Measurements from ENCODE around the gene ACSF3.

The ACSF3 gene

DNA sequence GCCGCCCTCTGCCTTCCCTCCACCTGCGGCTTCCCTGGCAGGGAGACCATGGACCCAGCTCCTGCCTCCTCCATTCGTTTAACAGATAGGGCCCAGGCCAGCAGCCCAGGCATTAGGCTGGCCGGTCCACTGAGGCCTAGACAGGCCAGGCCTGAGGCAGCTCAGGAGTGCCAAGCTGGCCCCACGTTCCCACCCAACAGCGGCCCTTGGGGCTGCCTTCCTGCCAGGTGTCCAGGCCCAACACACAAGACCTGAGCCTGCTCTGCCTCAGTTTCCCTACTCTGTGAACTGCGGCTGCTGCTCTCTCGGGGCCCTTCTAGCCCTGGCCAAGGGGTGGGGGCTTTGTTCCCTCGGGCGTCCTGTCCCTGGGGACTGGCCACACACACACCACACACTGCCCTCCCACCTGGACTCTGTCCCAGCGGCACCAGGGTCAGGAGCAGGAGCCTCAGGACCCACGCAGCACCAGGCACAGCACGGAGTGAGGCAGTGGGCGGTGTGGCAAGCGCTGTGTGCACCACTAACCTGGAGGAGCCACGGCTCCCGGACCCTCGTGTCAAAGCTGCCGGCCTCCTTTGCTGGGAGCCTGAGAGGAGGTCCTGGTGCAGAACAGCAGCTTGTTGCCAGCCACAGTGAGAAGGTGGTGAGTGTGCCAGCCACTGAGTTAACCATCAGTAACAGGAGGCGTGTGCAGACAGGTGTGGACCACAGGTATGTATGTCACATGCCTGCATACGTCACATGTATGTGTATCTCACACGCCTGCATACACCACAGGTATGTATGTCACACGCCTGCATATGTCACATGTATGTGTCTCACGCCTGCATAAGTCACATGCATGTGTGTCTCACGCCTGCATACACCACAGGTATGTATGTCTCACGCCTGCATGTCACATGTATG is 63.3 kb downstream of the ACSF3 start:
- Histone ChIP-seq H3K27me3 (peaks cover 9% of the 10 kb centered on the region; the same call in 1 of the 2 replicates), H3K36me3 (no peaks in the 10 kb centered on the region), H3K9me3 (no peaks in the 10 kb centered on the region), H3K4me1 (no peaks in the 10 kb centered on the region; the same call in 1 of the 2 replicates), H3K4me3 (ENCODE audit: low read depth, low read length) (no peak overlapping the region)
- DNase-seq: no peak
- TF ChIP-seq, protein P1, sequence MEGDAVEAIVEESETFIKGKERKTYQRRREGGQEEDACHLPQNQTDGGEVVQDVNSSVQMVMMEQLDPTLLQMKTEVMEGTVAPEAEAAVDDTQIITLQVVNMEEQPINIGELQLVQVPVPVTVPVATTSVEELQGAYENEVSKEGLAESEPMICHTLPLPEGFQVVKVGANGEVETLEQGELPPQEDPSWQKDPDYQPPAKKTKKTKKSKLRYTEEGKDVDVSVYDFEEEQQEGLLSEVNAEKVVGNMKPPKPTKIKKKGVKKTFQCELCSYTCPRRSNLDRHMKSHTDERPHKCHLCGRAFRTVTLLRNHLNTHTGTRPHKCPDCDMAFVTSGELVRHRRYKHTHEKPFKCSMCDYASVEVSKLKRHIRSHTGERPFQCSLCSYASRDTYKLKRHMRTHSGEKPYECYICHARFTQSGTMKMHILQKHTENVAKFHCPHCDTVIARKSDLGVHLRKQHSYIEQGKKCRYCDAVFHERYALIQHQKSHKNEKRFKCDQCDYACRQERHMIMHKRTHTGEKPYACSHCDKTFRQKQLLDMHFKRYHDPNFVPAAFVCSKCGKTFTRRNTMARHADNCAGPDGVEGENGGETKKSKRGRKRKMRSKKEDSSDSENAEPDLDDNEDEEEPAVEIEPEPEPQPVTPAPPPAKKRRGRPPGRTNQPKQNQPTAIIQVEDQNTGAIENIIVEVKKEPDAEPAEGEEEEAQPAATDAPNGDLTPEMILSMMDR (IDR thresholded peaks at IDR 0.05; ENCODE audit: low read depth, low read length): no peak

DNA sequence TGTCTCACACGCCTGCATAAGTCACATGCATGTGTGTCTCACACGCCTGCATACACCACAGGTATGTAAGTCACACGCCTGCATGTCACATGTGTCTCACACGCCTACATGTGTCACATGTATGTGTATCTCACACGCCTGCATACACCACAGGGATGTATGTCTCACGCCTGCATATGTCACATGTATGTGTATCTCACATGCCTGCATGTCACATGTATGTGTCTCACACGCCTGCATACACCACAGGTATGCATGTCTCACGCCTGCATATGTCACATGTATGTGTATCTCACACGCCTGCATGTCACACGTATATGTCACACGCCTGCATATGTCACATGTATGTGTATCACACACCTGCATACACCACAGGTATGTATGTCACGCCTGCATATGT is 64.1 kb downstream of the ACSF3 start:
- Histone ChIP-seq H3K27me3 (peaks cover 9% of the 10 kb centered on the region; the same call in 1 of the 2 replicates), H3K4me1 (no peaks in the 10 kb centered on the region; the same call in 1 of the 2 replicates), H3K9me3 (no peaks in the 10 kb centered on the region), H3K36me3 (no peaks in the 10 kb centered on the region), H3K4me3 (ENCODE audit: low read depth, low read length) (no peak overlapping the region)
- DNase-seq: no peak
- TF ChIP-seq, protein P1 (IDR thresholded peaks at IDR 0.05; ENCODE audit: low read depth, low read length): no peak

DNA sequence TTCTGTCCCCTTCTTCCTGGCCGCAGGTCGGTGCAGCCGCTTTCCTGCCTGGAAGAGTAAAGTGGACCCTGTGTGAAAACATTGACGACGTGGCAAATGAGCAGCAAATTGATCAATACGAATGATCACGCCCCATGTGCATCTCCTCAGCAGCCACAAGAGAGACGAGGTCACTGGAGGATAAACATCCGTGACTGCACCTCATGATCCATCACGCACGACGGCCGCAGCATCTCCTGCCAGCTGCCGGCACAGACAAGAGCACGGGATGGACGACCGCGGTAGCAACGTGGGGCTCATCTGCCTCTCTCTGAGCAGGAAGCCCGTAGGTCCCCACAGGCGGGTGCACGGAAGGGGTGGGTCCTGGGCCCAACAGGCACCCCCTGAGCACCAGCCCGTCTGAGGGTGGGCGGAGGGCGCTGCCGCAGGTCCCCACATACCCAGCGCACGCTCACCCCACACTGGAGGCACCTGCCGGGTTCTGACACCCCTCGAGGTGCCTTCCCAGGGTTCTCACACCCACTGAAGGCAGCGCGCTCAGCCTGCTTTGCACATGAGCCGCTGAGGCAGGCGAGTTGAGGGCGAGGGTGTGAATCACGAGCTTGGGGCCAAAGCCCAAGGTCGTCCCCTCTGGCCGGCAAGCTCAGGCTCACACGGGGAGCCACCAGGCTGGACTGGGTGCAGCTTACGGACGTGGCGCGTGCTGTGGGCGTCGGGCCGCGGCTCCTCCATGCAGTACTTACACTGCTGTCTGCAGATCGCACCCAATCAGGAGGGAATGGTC is 65.6 kb downstream of the ACSF3 start:
- H3K4me3 ChIP-seq (ENCODE audit: low read depth, low read length): no peak overlapping the region
- peaks cover 9% of the 10 kb centered on the region; the same call in 1 of the 2 replicates for H3K27me3 ChIP-seq
- H3K9me3 ChIP-seq: no peaks in the 10 kb centered on the region
- no peak for DNase-seq
- TF ChIP-seq, protein P1 (IDR thresholded peaks at IDR 0.05; ENCODE audit: low read depth, low read length): no peak
- H3K36me3 ChIP-seq: no peaks in the 10 kb centered on the region
- H3K4me1 ChIP-seq: no peaks in the 10 kb centered on the region; the same call in 1 of the 2 replicates

DNA sequence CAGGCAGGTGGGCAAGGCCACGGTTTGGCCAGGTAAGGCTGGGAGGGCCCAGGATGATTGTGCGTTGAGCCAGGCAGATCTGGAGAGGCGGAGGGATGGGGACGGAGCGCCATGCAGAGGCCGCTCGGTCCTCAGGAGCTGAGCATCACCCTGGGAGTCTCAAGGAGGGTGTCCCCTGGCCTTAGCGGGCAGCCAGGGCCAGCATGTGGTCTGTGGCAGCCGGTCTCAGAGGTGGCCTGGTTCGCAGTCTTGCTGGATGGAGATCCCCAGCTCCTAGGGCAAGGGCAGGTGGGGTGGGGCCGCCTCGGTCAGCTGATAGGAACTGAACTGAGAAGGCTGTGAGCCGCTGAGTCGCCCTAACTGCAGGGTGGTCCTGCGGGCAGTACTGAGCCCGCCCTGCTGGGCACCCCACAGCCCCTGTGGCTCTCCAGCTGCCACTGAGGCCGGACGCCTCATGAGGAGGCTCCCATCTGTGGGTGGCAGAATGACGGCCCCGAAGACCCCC is 66.2 kb downstream of the ACSF3 start:
- peaks cover 3% of the 10 kb centered on the region for H3K4me1 ChIP-seq
- H3K27me3 ChIP-seq: peaks cover 9% of the 10 kb centered on the region; the same call in 1 of the 2 replicates
- H3K36me3 ChIP-seq: no peaks in the 10 kb centered on the region
- TF ChIP-seq, protein P1 (IDR thresholded peaks at IDR 0.05; ENCODE audit: low read depth, low read length): no peak
- DNase-seq: no peak
- no peak overlapping the region for H3K4me3 ChIP-seq (ENCODE audit: low read depth, low read length)
- no peaks in the 10 kb centered on the region for H3K9me3 ChIP-seq

DNA sequence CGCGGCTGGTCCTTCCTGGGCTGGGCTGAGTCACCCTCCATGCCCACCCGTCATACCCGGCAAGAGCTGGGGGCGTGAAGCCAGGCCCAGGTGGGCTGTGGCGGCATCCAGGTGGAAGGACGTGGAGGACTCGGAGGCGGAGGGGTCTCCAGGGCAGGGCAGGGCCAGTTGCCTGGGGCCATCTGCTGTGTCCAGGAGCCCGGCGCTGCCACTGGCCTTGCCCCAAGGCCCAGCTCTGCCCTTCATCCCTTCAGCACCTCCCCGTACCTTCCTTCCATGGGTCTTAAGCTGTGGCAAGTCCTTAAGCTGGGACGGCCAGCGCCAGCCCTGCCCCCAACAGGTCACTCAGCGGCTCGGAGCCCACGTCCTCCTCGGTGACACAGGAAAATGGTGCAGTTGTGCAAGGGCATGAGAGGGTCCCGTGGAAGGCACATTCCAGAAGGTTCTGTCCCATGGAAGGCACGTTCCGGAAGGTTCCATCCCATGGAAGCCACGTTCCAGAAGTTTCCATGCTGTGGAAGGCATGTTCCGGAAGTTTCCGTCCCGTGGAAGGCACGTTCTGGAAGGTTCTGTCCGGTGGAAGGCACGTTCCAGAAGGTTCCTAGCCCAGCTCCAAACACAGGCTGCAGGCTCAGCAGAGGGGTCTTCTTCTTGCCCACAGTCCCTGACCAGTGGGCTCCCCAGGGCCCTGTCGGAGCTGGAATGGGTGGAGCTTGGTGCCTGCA is 67.5 kb downstream of the ACSF3 start:
- Histone ChIP-seq H3K36me3 (no peaks in the 10 kb centered on the region), H3K4me3 (ENCODE audit: low read depth, low read length) (no peak overlapping the region), H3K4me1 (peaks cover 3% of the 10 kb centered on the region), H3K9me3 (no peaks in the 10 kb centered on the region), H3K27me3 (peaks cover 9% of the 10 kb centered on the region; the same call in 1 of the 2 replicates)
- TF ChIP-seq, protein P1 (IDR thresholded peaks at IDR 0.05; ENCODE audit: low read depth, low read length): no peak
- no peak for DNase-seq

Measured in BE2C (cell line).